ENCODE results near the gene CNTN1.

The CNTN1 gene

DNA sequence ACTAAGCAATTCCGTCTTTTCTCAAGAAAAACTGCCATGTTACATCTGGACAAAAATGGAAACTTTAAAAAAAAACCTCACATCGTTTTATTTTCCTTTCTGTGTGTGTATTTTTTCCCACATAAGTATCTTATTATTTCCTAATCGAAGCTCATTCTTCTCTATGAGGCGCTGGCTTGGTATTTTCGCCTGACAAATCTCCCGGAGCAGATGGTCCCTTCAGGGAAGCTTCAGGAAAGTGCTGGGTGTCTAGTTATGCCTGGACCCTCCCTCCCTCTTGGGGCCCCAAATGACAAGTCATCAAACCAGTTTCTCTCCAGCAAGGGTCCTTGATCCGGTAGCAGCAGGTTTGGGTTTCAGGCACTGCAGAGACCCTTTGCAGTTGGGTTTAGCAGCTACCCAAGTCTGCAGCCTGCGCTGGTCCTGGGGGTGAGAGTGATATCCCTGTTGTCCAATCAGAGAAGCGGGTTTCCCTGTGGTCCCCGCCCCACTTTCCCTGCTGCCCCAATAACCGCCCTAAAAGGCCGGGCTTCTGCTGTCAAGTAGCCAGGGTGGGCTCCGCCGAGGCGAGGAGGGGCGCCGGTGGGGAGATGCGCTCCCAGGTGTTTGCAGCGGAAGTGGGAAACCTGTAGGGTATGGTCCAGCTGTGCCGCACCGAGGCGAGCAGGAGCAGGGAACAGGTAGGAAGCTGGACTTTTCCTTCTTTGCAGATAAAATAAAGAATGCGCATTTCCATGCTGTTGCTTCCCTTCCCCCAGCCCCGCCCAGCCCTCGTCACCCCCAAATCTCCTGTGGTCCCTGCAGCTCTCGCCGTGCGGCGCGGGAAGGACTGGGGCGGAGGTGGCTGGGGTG is at the start of gene CNTN1:
TSS of gene CNTN1 (plus strand) at position 527 of the 852 bp plus-strand sequence.
- DNase-seq (ENCODE audit: low read depth in 2 of 2) = no peak

DNA sequence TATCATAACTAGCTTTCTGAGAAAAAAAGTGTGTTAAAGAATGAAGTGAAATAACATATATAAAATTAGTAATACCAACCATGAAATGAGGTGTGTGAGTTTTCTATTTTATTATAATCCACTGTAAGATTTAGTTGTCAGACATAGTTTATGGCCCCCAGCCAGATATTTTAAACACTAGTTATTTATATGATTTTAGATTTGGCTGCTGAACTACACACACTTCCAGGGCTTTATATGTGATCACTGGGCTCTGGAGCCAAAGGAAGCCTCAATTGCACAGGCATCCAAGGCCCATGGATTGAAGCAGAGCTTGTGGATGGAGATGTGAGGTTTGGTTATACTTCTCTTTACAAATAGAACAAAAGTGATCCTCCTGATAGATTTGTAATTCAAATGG is 48.7 kb upstream of the CNTN1 start:
- no peak for DNase-seq (ENCODE audit: low read depth in 2 of 2)

DNA sequence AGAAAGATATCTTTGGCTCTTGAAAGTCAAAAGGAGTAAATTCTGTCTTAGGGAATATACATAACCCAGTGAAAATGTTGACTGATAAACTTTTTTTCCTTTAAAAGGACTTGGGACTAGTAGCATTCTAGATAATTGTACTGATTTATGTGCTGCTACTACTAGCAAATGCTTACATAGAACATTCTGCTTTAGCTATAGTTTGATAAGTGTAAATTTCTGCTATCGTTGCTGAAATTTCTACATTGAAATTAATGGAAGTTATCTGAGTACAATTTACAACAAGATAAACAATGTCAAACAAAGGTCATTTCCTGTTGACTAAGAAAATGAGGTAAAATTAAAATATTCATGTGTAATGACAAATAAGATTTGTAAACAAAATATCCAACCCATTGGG is 48.3 kb upstream of the CNTN1 start:
- no peak for DNase-seq (ENCODE audit: low read depth in 2 of 2)

- no peak for DNase-seq (ENCODE audit: low read depth in 2 of 2)
These were observed 47.5 kb upstream of the CNTN1 start for GRCh38 chr12:40644708-40645107.

DNA sequence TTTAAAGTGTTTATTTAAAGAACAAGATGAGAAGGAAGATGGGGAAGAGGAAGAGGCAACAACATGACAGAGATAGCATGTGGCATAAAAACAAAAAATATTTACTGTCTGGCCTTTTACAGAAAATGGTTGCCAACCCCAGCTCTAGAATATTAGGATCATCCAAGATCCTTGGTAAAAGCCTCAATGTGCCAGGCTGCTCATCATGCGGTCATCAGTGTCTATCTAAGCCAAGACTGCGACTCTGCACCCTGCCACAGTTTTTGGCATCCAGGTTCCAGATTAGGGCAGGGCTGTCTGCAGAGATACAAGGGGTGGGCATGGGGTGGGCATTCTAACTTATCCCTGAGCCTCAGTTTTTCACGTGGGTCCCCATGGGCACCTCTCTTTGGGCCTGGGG is 46.9 kb upstream of the CNTN1 start:
- DNase-seq (ENCODE audit: low read depth in 2 of 2) = no peak

DNA sequence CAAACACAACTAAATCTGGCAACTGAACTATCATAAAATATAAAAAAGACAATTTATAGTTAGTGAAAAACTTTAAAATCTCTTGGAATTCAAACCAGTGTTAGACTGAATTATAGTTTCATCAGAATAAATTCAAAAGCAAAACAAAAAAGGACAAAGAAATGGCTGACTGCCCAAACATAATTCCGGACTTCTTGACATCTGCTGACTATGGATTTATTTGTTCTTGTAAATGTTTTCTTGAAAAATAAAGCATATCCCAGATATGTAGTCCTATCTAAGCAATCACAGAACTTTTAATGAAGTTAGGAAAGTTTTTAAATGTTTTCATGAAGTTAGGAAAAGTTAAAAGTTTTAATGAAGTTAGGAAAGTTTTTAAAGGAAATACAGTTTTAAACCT is 45.8 kb upstream of the CNTN1 start:
- DNase-seq (ENCODE audit: low read depth in 2 of 2) = no peak

- no peak for DNase-seq (ENCODE audit: low read depth in 2 of 2)
These were observed 45.3 kb upstream of the CNTN1 start for GRCh38 chr12:40646911-40647310.

- DNase-seq (ENCODE audit: low read depth in 2 of 2) = no peak
These were observed 44.6 kb upstream of the CNTN1 start for GRCh38 chr12:40647651-40648050.

- DNase-seq (ENCODE audit: low read depth in 2 of 2) = no peak
These were observed 43.7 kb upstream of the CNTN1 start for GRCh38 chr12:40648519-40648918.

DNA sequence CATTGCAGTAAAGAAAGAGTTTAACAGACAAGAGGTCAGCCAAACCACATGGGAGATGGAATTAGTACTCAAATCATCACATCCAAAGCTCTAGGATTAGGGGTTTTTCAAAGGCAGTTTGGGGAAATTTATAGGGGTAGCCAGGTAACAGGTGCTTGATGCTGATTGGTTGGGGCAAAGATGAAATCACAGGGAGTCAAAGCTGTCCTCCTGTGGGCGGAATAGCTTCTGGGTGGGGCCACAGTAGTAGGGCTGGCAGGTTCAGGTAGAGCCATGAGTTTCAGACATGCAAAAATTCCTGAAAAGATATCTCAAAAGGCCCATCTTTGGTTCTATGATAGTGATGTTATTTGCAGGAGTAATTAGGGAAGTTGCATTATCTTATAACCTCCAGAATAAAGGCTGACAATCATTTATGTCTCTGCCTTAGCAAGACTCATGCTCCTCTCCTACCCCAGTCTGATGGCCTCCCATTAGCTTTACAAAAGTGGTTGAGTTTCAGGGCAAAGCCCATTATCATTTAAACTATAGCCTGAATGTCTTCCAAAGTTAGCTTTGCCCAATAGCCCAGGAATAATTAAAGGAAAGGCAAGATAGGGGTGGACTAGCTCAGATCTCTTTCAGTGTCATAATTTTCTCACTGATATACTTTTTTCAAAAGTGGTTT is 42.1 kb upstream of the CNTN1 start:
- no peak for DNase-seq (ENCODE audit: low read depth in 2 of 2)

DNA sequence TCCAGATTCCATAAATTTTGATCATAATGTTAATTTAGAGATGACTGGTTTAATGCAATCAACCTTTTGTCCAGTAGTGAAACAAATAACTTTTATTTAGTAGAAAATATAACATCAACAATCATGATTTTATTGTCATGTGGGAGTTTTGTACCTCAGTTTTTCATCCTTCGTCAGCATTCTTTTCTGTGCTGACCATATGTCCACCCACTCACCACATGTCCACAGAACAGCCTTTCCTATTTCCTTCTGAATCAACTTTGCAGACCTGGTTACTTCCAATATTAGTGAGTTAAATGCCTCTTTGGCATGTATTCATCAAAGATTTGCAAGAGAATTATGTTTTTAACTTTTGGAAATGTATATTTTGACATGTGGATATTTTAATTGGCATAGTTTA is 36.8 kb upstream of the CNTN1 start:
- no peak for DNase-seq (ENCODE audit: low read depth in 2 of 2)

DNA sequence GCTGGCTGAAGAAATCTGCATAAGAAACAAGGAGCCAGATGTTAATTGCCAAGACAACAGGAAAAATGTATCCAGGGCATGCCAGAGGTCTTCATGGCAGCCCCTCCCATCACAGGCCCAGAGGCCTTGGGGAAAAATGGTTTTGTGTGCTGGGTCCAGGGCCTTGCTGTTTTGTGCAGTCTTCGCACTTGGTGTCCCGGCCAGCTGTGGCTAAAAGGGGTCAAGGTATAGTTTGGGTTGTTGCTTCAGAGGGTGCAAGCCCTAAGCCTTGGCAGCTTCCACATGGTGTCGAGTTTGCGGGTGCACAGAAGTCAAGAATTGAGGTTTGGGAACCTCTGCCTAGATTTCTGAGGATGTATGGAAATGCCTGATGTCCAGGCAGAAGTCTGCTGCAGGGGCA is 29.9 kb upstream of the CNTN1 start:
- DNase-seq (ENCODE audit: low read depth in 2 of 2) = no peak

DNA sequence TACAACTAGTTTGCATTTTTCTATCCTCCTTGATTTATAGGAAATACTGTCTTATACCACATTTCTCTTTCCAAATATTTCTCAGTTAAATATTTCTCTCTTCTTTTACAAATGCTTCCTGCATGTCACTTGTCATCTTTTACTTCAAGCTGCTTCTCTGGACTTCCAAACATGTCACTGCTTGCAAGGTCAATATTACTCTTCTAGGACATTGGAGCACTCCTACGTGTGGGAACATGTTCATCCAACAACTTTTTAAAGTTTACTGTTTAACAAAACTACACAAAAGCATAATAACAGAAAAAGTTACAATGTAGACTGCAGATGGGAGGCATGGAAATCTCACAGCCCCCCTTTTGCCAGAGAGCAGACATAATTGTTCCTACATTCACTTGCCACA is 28.5 kb upstream of the CNTN1 start:
- no peak for DNase-seq (ENCODE audit: low read depth in 2 of 2)

GRCh38 chr12:40668099-40668529 is 24.1 kb upstream of the CNTN1 start:
- no peak for DNase-seq (ENCODE audit: low read depth in 2 of 2)

- no peak for DNase-seq (ENCODE audit: low read depth in 2 of 2)
These were observed 19.4 kb upstream of the CNTN1 start for GRCh38 chr12:40672741-40673271.

DNA sequence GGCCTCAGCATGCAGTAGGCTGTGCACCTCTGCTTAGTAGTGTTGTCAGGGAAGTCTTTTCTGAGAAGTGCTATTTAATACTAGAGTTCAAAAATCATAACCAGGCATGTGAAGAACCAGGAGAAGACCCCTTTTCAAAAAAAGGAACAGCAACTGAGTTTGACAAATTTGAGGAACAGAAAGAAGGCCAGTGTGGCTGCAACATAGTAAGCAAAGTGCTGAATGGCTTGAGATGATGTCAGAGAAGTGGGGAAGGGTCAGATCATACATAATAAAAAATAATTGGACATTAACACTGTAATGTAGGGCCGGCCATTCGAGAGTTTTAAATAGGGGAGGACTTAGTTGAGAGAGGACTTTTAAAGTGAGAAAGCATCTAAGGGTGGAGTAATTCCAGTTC is 11.1 kb upstream of the CNTN1 start:
- DNase-seq (ENCODE audit: low read depth in 2 of 2) = no peak

DNA sequence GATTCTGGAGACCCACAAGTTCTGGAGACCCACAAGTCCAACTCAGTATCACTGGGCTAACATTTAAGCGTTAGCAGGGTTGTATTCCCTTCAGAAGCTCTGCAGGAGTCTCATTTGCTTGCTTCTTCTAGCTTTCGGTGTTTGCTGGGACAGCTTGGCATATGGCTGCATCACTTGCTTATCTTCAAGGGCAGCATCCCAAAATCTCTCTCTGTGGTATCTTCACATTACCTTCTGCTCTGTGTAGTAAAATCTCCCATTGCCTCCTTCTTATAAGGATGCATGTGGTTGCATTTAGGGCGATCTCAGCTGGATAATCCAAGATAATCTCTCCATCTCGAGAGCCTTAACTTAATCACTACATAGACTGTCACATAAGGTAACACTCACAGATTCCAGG is 7.3 kb upstream of the CNTN1 start:
- DNase-seq (ENCODE audit: low read depth in 2 of 2) = no peak

- no peak for DNase-seq (ENCODE audit: low read depth in 2 of 2)
These were observed 4.0 kb upstream of the CNTN1 start for GRCh38 chr12:40688085-40688725.

DNA sequence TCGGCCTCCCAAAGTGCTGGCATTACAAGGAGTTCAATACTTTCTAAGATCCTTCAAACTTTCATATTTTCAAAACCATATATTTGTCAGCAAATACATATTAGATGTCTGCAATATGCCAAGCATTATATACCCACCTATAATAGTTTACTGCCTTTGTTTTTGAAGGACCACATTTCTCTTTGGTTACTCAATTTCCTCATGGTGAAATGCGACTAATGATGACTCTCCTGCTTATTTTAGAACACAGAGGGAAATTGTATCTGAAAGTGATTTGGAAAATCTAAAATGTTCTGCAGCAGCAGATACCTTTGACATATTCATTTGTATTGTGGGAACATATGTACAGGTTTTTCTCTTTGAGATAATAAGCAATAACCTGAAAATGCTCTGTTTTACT is 2.7 kb upstream of the CNTN1 start:
- DNase-seq (ENCODE audit: low read depth in 2 of 2) = no peak

- no peak for DNase-seq (ENCODE audit: low read depth in 2 of 2)
These were observed 547 bp downstream of the CNTN1 start for GRCh38 chr12:40692765-40693206.

GRCh38 chr12:40693207-40693821 is 1.1 kb downstream of the CNTN1 start:
- no peak for DNase-seq (ENCODE audit: low read depth in 2 of 2)

Measured in stimulated activated CD8-positive, alpha-beta memory T cell treated with anti-CD3 and anti-CD28 coated beads, Interleukin-7, amount 100 ng/mL, for 4 hours (primary cell).